K562 (cell line): ENCODE data around the gene ING4.

Experiments used
- GABPA ChIP-seq: fragments of 200-800 bp; sonication (Bioruptor generic); conservative IDR thresholded peaks from 2 replicates; pipeline ENCODE4 v1.6.1; 2016; ENCODE audit warnings: low read depth, missing genetic modification characterization, missing compliant biosample characterization
- HNRNPUL1 ChIP-seq: fragments of 200-400 bp; formaldehyde crosslinking; IDR thresholded peaks from 2 replicates; pipeline ENCODE4 v1.6.1; 2017; ENCODE audit warnings: low read length
- RAD21 ChIP-seq, 2 experiments: fragments of 250-450 bp in 1 of 2; fragments of 450-650 bp in 1 of 2; sonication (Bioruptor Pico) in 1 of 2; formaldehyde crosslinking in 1 of 2; IDR thresholded peaks in 1 of 2; conservative IDR thresholded peaks in 1 of 2; 2 replicates each; pipeline versions ENCODE4 v1.4.0 to v1.8.0; 2020 to 2022; ENCODE audit warnings: mild to moderate bottlenecking in 2 of 2, moderate library complexity in 1 of 2
- SETDB1 ChIP-seq: IDR thresholded peaks from one replicate; pipeline ENCODE4 v1.6.1; 2012; ENCODE audit warnings: low read length, control low read depth, inconsistent platforms
- ZNF444 ChIP-seq: fragments of 250-450 bp; sonication (Bioruptor Pico); IDR thresholded peaks from 2 replicates; pipeline ENCODE4 v1.4.0; 2020; ENCODE audit warnings: mild to moderate bottlenecking, moderate library complexity
- ZNF76 ChIP-seq: fragments of 250-450 bp; sonication (Bioruptor Pico); IDR thresholded peaks from 2 replicates; pipeline ENCODE4 v1.4.0; 2020; ENCODE audit warnings: mild to moderate bottlenecking, moderate library complexity, borderline replicate concordance
- TF ChIP-seq, protein P1 (sequence below), 2 experiments: fragments of 450-650 bp in 1 of 2; sonication (generic) in 1 of 2; formaldehyde crosslinking; conservative IDR thresholded peaks; 2 replicates each; pipeline versions ENCODE4 v1.4.0 to v1.8.1; 2020 to 2022; ENCODE audit warnings: mild to moderate bottlenecking in 1 of 2, missing genetic modification reagents in 1 of 2

DNA sequence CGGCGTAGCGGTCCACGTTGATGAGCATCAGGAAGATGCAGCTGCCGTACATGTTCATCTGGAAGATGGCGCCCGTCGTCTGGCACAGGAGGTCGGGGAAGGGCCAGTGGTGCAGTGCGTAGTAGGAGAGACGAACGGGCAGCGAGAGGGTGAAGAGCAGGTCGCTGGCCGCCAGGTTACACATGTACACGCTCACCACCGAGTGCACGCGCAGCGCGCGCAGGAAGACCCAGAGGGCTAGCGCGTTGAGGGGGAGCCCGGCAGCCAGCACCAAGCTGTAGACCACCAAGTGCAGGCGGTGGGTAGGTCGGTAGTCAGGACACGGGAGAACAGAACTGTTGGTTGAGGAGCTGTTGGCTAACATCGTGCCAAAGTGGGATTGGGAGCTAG is 42.0 kb downstream of the ING4 start:
- TF ChIP-seq, protein P1, sequence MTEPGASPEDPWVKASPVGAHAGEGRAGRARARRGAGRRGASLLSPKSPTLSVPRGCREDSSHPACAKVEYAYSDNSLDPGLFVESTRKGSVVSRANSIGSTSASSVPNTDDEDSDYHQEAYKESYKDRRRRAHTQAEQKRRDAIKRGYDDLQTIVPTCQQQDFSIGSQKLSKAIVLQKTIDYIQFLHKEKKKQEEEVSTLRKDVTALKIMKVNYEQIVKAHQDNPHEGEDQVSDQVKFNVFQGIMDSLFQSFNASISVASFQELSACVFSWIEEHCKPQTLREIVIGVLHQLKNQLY (CRISPR knock-in tag; conservative IDR thresholded peaks at IDR 0.05), result no peak
- no peak for TF ChIP-seq ZNF76
- no peak for TF ChIP-seq HNRNPUL1
- no peak for TF ChIP-seq SETDB1
- TF ChIP-seq ZNF444 (CRISPR knock-in tag), result no peak
- no peak for TF ChIP-seq RAD21 (CRISPR knock-in tag; conservative IDR thresholded peaks at IDR 0.05 in 1 of 2, IDR thresholded peaks at IDR 0.05 in 1 of 2)
- TF ChIP-seq GABPA (tag), result no peak
